Measurements from ENCODE around the gene SRP14. TPM values are rescaled to one million over a fixed set of nuclear protein-coding genes. Genes with fewer than 3 reads are reported as not detected.

The SRP14 gene, protein sequence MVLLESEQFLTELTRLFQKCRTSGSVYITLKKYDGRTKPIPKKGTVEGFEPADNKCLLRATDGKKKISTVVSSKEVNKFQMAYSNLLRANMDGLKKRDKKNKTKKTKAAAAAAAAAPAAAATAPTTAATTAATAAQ
- 100 to 1,000 TPM; 307 to 378 (median 342) TPM for total RNA-seq
- polyA plus RNA-seq: 100 to 1,000 TPM; 304 to 467 (median 403) TPM

DNA sequence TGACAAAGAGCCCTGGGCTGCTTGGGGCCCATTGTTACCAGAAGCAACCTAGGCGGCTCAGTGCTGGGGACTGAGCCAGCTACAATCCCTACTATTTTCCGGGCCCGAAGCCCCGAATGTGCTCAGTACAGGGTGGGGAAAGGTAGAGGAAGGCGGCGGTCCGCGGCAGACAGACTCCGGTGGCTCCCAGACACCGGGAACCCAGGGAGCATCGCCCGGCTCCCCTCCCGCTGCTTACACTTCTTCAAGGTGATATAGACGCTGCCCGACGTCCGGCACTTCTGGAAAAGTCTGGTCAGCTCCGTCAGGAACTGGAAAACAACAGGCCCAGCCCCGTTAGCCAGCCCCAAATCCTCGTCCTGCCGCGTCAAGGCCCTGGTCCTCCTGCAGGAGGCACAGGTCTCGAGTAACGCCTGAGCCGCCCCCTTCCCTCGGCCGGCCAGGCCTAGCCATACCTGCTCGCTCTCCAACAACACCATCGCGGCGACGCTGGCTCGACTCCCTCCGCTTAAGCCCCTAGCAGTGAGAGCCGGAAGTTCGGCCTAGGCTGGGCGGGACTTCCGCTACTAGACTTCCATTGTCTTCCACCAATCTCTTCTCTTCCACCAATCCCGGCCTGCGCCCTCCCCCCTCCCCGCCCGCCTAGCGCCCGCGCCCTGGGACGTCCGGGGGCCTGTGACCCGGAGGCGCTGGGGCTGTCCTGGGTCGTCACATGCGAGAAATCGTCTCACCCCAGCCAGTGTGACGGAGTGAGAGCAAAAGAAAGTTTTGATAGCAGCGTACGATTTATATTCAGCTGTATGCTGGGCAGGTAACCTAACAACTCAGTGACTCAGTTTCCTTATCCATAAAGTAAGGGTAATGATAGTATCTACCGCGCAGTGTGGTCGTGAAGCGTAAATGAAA lies at the start of gene SRP14:
Gene SRP14 (minus strand): TSS at position 544 of the 906 bp plus-strand sequence. CDS start 65 bp downstream, at position 479.
- DNase-seq: peak; percentile 97
- intact Hi-C loops (cut with DNase I): loop anchor here (2.0 kb wide), 1 partner anchor 256 kb away; the partner anchor contains the start of gene FSIP1
- H3K9me3 ChIP-seq: no peaks in the 10 kb centered on the region
- WGBS, 2 donors: 1% methylated on average over 59 of the region's 59 CpGs
- peak within 1 kb of the TSS; percentile 87 to 97 (median 92) for H3K27ac ChIP-seq
- no peaks in the 10 kb centered on the region for H3K27me3 ChIP-seq
- H3K4me1 ChIP-seq: peaks cover 0 to 26% (median 19%) of the 10 kb centered on the region in 4 donors
- TF ChIP-seq, protein P1, sequence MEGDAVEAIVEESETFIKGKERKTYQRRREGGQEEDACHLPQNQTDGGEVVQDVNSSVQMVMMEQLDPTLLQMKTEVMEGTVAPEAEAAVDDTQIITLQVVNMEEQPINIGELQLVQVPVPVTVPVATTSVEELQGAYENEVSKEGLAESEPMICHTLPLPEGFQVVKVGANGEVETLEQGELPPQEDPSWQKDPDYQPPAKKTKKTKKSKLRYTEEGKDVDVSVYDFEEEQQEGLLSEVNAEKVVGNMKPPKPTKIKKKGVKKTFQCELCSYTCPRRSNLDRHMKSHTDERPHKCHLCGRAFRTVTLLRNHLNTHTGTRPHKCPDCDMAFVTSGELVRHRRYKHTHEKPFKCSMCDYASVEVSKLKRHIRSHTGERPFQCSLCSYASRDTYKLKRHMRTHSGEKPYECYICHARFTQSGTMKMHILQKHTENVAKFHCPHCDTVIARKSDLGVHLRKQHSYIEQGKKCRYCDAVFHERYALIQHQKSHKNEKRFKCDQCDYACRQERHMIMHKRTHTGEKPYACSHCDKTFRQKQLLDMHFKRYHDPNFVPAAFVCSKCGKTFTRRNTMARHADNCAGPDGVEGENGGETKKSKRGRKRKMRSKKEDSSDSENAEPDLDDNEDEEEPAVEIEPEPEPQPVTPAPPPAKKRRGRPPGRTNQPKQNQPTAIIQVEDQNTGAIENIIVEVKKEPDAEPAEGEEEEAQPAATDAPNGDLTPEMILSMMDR (IDR thresholded peaks at IDR 0.05): peak in 2 of 4 experiments; percentile 57 to 59
- TF ChIP-seq POLR2AphosphoS5 (IDR thresholded peaks at IDR 0.05) (peak; percentile 84 to 95 (median 92)), EP300 (IDR thresholded peaks at IDR 0.05) (no peak), POLR2A (IDR thresholded peaks at IDR 0.05) (peak; percentile 61 to 63)
- H3K36me3 ChIP-seq: peaks cover 17 to 37% (median 26%) of the 10 kb centered on the region in 4 donors
- H3K4me3 ChIP-seq: peak within 1 kb of the TSS; percentile 64 to 87 (median 76)

DNA sequence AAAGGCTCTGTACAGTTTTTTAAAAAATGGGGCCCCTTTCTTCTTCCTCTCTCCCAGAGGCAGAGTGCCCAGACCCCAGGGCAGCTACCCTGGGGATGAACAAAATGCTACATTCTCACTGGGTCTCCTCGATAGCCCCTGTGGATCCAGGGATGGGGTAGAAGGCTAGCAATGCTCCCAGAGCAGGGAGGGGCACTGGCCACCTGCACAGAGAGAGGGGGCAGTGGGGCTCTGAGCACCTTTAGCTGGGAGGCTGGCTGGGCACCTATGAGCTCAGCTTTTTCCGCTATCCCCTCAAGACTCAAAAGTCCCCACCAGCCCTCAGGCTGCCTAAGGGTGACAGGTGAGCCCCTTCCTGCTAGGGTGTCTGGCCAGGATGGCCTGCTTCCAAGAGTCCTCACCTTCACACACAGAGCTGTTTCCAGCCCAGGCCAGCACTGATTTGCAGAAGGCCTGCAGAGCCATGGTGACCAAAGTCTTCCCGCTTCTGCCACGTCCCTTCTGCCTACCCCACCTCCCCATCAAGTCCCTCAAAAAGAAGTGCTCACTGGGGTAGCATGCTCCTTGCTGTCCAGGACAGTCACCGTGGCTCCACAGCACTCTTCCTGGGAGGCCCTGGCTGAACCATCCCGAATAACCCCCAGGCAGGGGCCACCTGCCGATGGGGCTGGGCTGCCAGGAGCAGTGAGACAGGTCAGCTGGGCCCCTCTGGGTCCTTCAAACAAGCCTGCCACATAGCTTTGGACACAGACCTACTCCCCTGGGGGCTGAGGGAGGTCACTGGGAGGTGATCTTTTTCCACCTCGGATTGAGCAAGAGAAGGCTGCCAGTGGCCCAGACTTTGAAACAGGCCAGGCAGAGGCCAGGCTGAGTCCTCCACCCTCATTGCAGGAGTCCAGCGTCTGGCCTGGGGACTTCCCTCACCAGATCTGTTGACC lies 49.3 kb upstream of the SRP14 start:
- Histone ChIP-seq H3K4me3 (no peak overlapping the region), H3K9me3 (no peaks in the 10 kb centered on the region), H3K36me3 (peaks cover 0 to 12% (median 0%) of the 10 kb centered on the region in 4 donors), H3K27me3 (no peaks in the 10 kb centered on the region), H3K27ac (peak overlapping the region in 2 of 4 donors; percentile 42 to 64), H3K4me1 (peaks cover 0 to 73% (median 65%) of the 10 kb centered on the region in 4 donors)
- intact Hi-C loops (cut with DNase I): no loop called here
- WGBS, 2 donors: 82 to 86% methylated on average over 9 of the region's 9 CpGs
- DNase-seq: peak; percentile 86
- TF ChIP-seq, protein P1 (IDR thresholded peaks at IDR 0.05): no peak
- no peak for TF ChIP-seq POLR2A (IDR thresholded peaks at IDR 0.05)
- TF ChIP-seq EP300 (IDR thresholded peaks at IDR 0.05): no peak
- peak in 2 of 4 donors; percentile 37 to 41 for TF ChIP-seq POLR2AphosphoS5 (IDR thresholded peaks at IDR 0.05)

DNA sequence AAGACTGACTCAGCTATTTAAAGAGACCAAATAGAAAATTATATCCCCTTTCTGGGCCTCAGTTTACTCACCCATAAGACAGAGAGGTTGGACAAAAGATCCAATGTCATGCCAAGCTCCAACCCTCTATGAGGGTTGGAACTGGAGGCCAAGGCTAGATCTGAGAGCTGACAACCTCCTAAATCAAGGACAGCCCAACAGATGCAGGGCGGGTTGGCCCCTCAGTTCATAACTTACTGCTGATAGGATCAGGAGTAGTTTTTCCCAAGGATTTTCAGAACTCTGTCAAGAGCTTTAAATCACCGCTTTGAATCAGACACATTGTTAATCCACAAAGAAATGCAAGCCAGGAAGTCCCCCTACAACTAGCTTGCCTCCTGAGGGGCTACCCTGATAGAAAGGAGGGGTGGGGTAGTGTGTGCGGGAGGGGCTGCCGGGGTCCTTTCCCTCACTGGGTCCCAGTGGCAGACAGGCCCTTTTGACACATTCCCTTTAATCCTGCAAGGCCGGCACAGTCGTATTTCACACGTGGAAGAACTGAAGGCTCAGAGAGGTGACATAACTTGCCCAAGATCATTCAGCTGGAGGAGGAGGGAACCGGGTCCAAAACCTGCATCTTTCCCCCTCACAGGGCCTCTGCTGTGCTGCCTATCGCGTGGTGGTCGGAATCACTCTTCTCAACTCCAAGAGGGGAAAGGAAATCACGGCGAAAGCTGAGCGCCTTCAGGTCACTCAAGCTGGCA lies 48.3 kb upstream of the SRP14 start:
- Histone ChIP-seq H3K4me3 (no peak overlapping the region), H3K9me3 (no peaks in the 10 kb centered on the region), H3K27ac (peak overlapping the region in 2 of 4 donors; percentile 12 to 29), H3K4me1 (peaks cover 0 to 71% (median 64%) of the 10 kb centered on the region in 4 donors), H3K27me3 (no peaks in the 10 kb centered on the region), H3K36me3 (peaks cover 0 to 12% (median 0%) of the 10 kb centered on the region in 4 donors)
- 76 to 89% methylated on average over 14 of the region's 14 CpGs for WGBS, 2 donors
- DNase-seq: peak; percentile 34
- intact Hi-C loops (cut with DNase I): no loop called here
- TF ChIP-seq POLR2A (IDR thresholded peaks at IDR 0.05): no peak

DNA sequence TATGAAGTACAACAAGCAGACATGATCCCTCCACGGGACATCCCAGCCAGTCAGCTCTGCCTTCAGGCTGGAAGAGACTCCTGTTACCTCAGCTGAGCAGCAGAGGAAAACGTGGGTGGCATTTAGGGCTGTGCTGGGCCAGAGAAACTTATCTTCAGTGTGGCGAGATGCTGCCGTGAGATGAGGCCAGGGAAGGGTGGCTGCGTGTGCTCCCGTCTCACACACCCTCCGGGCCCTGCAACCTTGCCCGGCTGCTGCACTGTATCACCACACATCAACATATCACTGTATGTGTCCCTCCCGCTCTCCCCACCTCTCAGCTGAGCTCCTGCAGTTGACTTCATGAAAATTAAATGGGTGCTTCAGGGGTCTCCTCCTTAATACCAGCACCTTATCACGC lies 46.3 kb upstream of the SRP14 start:
- Histone ChIP-seq H3K9me3 (no peaks in the 10 kb centered on the region), H3K27ac (no peak overlapping the region), H3K4me1 (peaks cover 0 to 70% (median 65%) of the 10 kb centered on the region in 4 donors), H3K4me3 (no peak overlapping the region), H3K27me3 (no peaks in the 10 kb centered on the region), H3K36me3 (no peaks in the 10 kb centered on the region)
- no peak for DNase-seq
- intact Hi-C loops (cut with DNase I): no loop called here
- 49 to 67% methylated on average over 10 of the region's 10 CpGs for WGBS, 2 donors
- no peak for TF ChIP-seq POLR2A (IDR thresholded peaks at IDR 0.05)
- TF ChIP-seq POLR2AphosphoS5 (IDR thresholded peaks at IDR 0.05): no peak
- TF ChIP-seq, protein P1 (IDR thresholded peaks at IDR 0.05): no peak
- TF ChIP-seq EP300 (IDR thresholded peaks at IDR 0.05): no peak

All from sigmoid colon (tissue), 7 donors.